Activated B cell treated with CpG ODN at 0.5 μM for 24 hours (primary cell): ENCODE results near the gene FLT1. TPM values are rescaled to one million over a fixed set of nuclear protein-coding genes. Genes with fewer than 3 reads are reported as not detected.

ENCODE experiments used
- ATAC-seq: fragments of 200-7000 bp; cut with Tn5 transposase; one replicate; pipeline ENCODE4 v1.10.0; 2021; ENCODE audit warnings: low read depth, mild to moderate bottlenecking, moderate library complexity
- CTCF ChIA-PET: fragments of 350-600 bp; sonication (Branson Sonifier 250); formaldehyde crosslinking; loops from one replicate; lab custom pipeline; 2021; ENCODE audit warnings: antibody characterized with exemption; lab: Charles Lee
- POLR2A ChIA-PET: fragments of 350-600 bp; sonication (Branson Sonifier 250); formaldehyde crosslinking; loops from one replicate; lab custom pipeline; 2021; ENCODE audit warnings: antibody characterized with exemption; lab: Charles Lee
- DNase-seq: peaks from one replicate; pipeline ENCODE4 v3.0.0; 2022
- H3K27ac Mint-ChIP-seq: one replicate; pipeline ENCODE4 v1.8.0; 2020; ENCODE audit warnings: mixed read lengths
- H3K27me3 Mint-ChIP-seq: one replicate; pipeline ENCODE4 v1.8.0; 2021; ENCODE audit warnings: mixed read lengths
- H3K36me3 Mint-ChIP-seq: one replicate; pipeline ENCODE4 v1.8.0; 2021; ENCODE audit warnings: low read depth, mixed read lengths
- H3K4me1 Mint-ChIP-seq: one replicate; pipeline ENCODE4 v1.8.0; 2021; ENCODE audit warnings: mixed read lengths
- H3K4me3 Mint-ChIP-seq: one replicate; pipeline ENCODE4 v1.8.0; 2020; ENCODE audit warnings: mild to moderate bottlenecking, mixed read lengths
- H3K9me3 Mint-ChIP-seq: one replicate; pipeline ENCODE4 v1.8.0; 2020; ENCODE audit warnings: mixed read lengths
- CTCF ChIP-seq: fragments of 200-600 bp; IDR thresholded peaks from one replicate; pipeline ENCODE4 v1.8.0; 2022; ENCODE audit warnings: antibody characterized with exemption, mild to moderate bottlenecking
- intact Hi-C: fragments of 100-400 bp; cut with micrococcal nuclease; formaldehyde crosslinking; loops from one replicate; pipeline ENCODE4 v1.15.1; 2024
- total RNA-seq: library from RNA; stranded (reverse); gene quantifications from 2 replicates; pipeline ENCODE4 v1.2.3, GENCODE V29; 2022

Gene FLT1
- total RNA-seq, 1 donor from 2014 or later = 1.3 TPM

GRCh38 chr13:28501547-28501946, 6.6 kb upstream of the FLT1 start:
- H3K4me1 Mint-ChIP-seq = peaks cover 4% of the 10 kb centered on the region

GRCh38 chr13:28499609-28500008, 4.7 kb upstream of the FLT1 start:
- Mint-ChIP-seq H3K4me1 (peaks cover 10% of the 10 kb centered on the region), H3K36me3 (no peaks in the 10 kb centered on the region), H3K4me3 (no peak overlapping the region), H3K27ac (no peak overlapping the region), H3K9me3 (no peaks in the 10 kb centered on the region), H3K27me3 (peaks cover 14% of the 10 kb centered on the region)
- CTCF ChIA-PET = no interaction called here
- POLR2A ChIA-PET = no interaction called here
- ATAC-seq (no peak), DNase-seq (no peak)
- no peak for TF ChIP-seq CTCF
- intact Hi-C loops = loop anchor here (10.0 kb wide), 2 partner anchors 135 to 295 kb away; no protein-coding TSS in a partner anchor

More at GRCh38 chr13:28501547-28501946, 6.6 kb upstream of the FLT1 start:
- H3K36me3 Mint-ChIP-seq = no peaks in the 10 kb centered on the region
- peaks cover 10% of the 10 kb centered on the region for H3K27me3 Mint-ChIP-seq
- POLR2A ChIA-PET = no interaction called here
- intact Hi-C loops = no loop called here
- no peak for DNase-seq
- H3K4me3 Mint-ChIP-seq = no peak overlapping the region
- CTCF ChIA-PET = interaction anchor here (0.7 kb wide), 1 partner anchor 27 kb away, joined by 3 read pairs; no protein-coding TSS in a partner anchor
- no peak for ATAC-seq
- no peak overlapping the region for H3K27ac Mint-ChIP-seq
- no peaks in the 10 kb centered on the region for H3K9me3 Mint-ChIP-seq
- no peak for TF ChIP-seq CTCF

GRCh38 chr13:28498481-28499115, 3.7 kb upstream of the FLT1 start:
- CTCF ChIA-PET = no interaction called here
- no peaks in the 10 kb centered on the region for H3K36me3 Mint-ChIP-seq
- H3K27ac Mint-ChIP-seq = no peak overlapping the region
- H3K4me1 Mint-ChIP-seq = peaks cover 12% of the 10 kb centered on the region
- ATAC-seq = no peak
- intact Hi-C loops = loop anchor here (10.0 kb wide), 2 partner anchors 136 to 296 kb away; no protein-coding TSS in a partner anchor
- H3K9me3 Mint-ChIP-seq = no peaks in the 10 kb centered on the region
- no peak for DNase-seq
- no peak overlapping the region for H3K4me3 Mint-ChIP-seq
- peaks cover 12% of the 10 kb centered on the region for H3K27me3 Mint-ChIP-seq
- POLR2A ChIA-PET = no interaction called here
- TF ChIP-seq CTCF = no peak

DNA sequence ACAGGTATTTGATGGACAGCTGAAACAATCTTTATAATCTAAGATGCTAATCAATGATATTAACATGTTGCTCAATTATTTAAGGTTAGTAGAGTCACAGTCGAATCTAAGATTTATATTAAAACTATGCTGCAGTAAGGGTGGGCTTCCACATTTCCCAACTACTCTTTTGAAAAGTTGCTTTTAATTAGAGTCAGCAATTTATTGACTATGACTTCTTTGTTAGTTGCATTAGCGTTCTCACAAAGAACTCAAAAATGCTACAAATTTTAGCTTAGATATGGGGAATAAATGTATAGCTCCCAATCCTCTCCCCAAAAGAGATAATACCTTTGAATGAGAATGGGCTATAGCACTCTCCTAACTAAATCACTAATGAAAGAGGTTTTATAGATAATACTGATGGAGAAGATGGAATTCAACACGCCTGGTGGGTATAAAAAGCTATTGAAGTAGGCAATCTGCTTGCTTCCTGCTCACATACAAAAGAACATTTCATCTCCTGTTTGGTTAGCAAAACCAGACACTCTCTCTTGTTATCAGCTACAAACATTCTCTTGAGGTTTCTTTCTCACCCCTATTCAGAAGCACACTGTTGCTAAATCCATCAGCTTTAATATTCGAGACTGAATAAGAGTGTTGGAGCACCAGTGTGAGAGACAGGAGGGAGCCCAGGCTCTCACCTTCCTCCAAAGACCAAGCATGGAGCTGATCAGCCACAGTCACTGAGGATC, 2.4 kb upstream of the FLT1 start:
- ChIA-PET POLR2A (interaction anchor here (0.7 kb wide), 1 partner anchor 1353 kb away, joined by 3 read pairs; no protein-coding TSS in a partner anchor), CTCF (no interaction called here)
- DNase-seq = no peak
- H3K27ac Mint-ChIP-seq = no peak overlapping the region
- H3K9me3 Mint-ChIP-seq = no peaks in the 10 kb centered on the region
- no peak for TF ChIP-seq CTCF
- intact Hi-C loops = loop anchor here (10.0 kb wide), 2 partner anchors 137 to 297 kb away; no protein-coding TSS in a partner anchor
- ATAC-seq = no peak
- no peaks in the 10 kb centered on the region for H3K36me3 Mint-ChIP-seq
- H3K4me3 Mint-ChIP-seq = no peak overlapping the region
- peaks cover 23% of the 10 kb centered on the region for H3K27me3 Mint-ChIP-seq
- peaks cover 16% of the 10 kb centered on the region for H3K4me1 Mint-ChIP-seq

DNA sequence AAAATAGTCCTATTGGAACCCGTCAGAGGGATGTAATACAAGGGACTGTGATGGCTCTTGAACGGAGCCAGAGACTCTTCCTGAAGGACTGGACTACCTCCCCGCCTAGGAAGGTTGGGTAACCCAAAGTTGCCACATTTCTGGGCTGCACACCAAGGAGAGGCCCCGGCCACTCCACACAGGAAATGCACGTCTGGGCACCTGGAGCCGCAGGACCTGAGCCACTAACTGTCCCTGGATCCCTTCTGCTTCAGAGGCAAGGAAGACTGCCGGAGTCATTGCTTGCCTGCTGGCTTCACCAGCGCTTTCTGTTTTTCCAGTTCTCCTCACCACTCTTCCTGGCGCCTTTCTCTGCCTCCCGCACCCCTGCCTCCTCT, 1.2 kb upstream of the FLT1 start:
- intact Hi-C loops = loop anchor here (10.0 kb wide), 2 partner anchors 139 to 299 kb away; no protein-coding TSS in a partner anchor
- Mint-ChIP-seq H3K36me3 (no peaks in the 10 kb centered on the region), H3K27me3 (peaks cover 23% of the 10 kb centered on the region), H3K27ac (no peak overlapping the region), H3K4me3 (peak overlapping the region; percentile 38), H3K9me3 (no peaks in the 10 kb centered on the region), H3K4me1 (peaks cover 16% of the 10 kb centered on the region)
- DNase-seq (no peak), ATAC-seq (no peak)
- CTCF ChIA-PET = no interaction called here
- TF ChIP-seq CTCF = no peak
- POLR2A ChIA-PET = interaction anchor here (0.6 kb wide), 1 partner anchor 261 kb away, joined by 5 read pairs; no protein-coding TSS in a partner anchor
